Gastroesophageal sphincter (tissue), 4 donors: ENCODE data around the gene LRRC45. TPM values are rescaled to one million over a fixed set of nuclear protein-coding genes. Genes with fewer than 3 reads are reported as not detected.
A peak's percentile ranks its signal among the peaks of the same experiment; 100 is the strongest.

Experiments used
- ATAC-seq: fragments of 150-250 bp; one replicate; pipeline ENCODE4 v1.9.1; 2016; ENCODE audit warnings: mild to moderate bottlenecking, moderate library complexity
- H3K27ac ChIP-seq, 4 donors: fragments of 200-600 bp; sonication (generic) in 3 of 4; 1 replicate in 3 of 4; 2 replicates in 1 of 4; pipeline ENCODE4 v1.5.1; 2016 to 2019
- H3K27me3 ChIP-seq: fragments of 200-600 bp; sonication (generic); one replicate; pipeline ENCODE4 v1.5.1; 2019
- H3K36me3 ChIP-seq, 2 donors: fragments of 200-600 bp; sonication (generic); one replicate each; pipeline ENCODE4 v1.5.1; 2019; ENCODE audit warnings: control low read depth in 1 of 2
- H3K4me1 ChIP-seq, 3 donors: fragments of 200-600 bp; sonication (generic); 1 replicate in 2 of 3; 2 replicates in 1 of 3; pipeline ENCODE4 v1.5.1; 2016 to 2019; ENCODE audit warnings: control low read depth in 2 of 3
- H3K4me3 ChIP-seq, 2 donors: fragments of 200-600 bp; sonication (generic); one replicate each; pipeline ENCODE4 v1.5.1; 2019; ENCODE audit warnings: mild to moderate bottlenecking in 1 of 2, moderate library complexity in 1 of 2
- H3K9me3 ChIP-seq, 3 donors: fragments of 200-600 bp; sonication (generic); one replicate each; pipeline ENCODE4 v1.5.1; 2017 to 2019; ENCODE audit warnings: control low read depth in 2 of 3
- EP300 ChIP-seq: sonication (generic); formaldehyde crosslinking; IDR thresholded peaks from one replicate; pipeline ENCODE4 v1.6.1; 2017; ENCODE audit warnings: antibody characterized with exemption, mild to moderate bottlenecking
- POLR2A ChIP-seq, 2 donors: fragments of 450-650 bp; IDR thresholded peaks; one replicate each; pipeline ENCODE4 v1.6.1; 2017; ENCODE audit warnings: antibody characterized with exemption in 2 of 2, mild to moderate bottlenecking in 2 of 2, moderate library complexity in 1 of 2
- POLR2AphosphoS5 ChIP-seq: sonication (generic); formaldehyde crosslinking; IDR thresholded peaks from one replicate; pipeline ENCODE4 v1.6.1; 2017; ENCODE audit warnings: antibody characterized with exemption
- WGBS, 2 donors: methylation state at CpG; one replicate each; pipeline ENCODE4 v1.1.5; 2018; ENCODE audit warnings: low coverage in 1 of 2; 5-methylcytosine and 5-hydroxymethylcytosine counted together
- total RNA-seq, 4 donors: library from RNA; depleted of rRNA; stranded (reverse); fragments of >200 nt; gene quantifications; one replicate each; pipeline ENCODE4 v1.1.0, GENCODE V29; 2016
- TF ChIP-seq, protein P1 (sequence below), 4 experiments: fragments of 200-600 bp in 2 of 4; fragments of 450-650 bp in 2 of 4; sonication (generic) in 1 of 4; IDR thresholded peaks; one replicate each; pipeline ENCODE4 v1.5.1; 2017 to 2019; ENCODE audit warnings: antibody characterized with exemption in 4 of 4, mild to moderate bottlenecking in 2 of 4, moderate library complexity in 2 of 4

Gene LRRC45
- total RNA-seq, 4 donors from 2014 or later = 4.4 to 16.3 (median 12.4) TPM

- Histone ChIP-seq H3K4me3 (no peak overlapping the region), H3K9me3 (no peaks in the 10 kb centered on the region), H3K27me3 (no peaks in the 10 kb centered on the region), H3K27ac (peak overlapping the region in 3 of 4 donors; percentile 44 to 59 (median 57)), H3K36me3 (peaks cover 0 to 9% of the 10 kb centered on the region in 2 donors), H3K4me1 (peaks cover 0 to 46% (median 21%) of the 10 kb centered on the region in 3 donors)
- TF ChIP-seq EP300 = no peak
- no peak for TF ChIP-seq POLR2A (IDR thresholded peaks at IDR 0.05)
- TF ChIP-seq, protein P1, sequence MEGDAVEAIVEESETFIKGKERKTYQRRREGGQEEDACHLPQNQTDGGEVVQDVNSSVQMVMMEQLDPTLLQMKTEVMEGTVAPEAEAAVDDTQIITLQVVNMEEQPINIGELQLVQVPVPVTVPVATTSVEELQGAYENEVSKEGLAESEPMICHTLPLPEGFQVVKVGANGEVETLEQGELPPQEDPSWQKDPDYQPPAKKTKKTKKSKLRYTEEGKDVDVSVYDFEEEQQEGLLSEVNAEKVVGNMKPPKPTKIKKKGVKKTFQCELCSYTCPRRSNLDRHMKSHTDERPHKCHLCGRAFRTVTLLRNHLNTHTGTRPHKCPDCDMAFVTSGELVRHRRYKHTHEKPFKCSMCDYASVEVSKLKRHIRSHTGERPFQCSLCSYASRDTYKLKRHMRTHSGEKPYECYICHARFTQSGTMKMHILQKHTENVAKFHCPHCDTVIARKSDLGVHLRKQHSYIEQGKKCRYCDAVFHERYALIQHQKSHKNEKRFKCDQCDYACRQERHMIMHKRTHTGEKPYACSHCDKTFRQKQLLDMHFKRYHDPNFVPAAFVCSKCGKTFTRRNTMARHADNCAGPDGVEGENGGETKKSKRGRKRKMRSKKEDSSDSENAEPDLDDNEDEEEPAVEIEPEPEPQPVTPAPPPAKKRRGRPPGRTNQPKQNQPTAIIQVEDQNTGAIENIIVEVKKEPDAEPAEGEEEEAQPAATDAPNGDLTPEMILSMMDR (IDR thresholded peaks at IDR 0.05) = no peak
- TF ChIP-seq POLR2AphosphoS5 = peak; percentile 62
- WGBS, 2 donors = 46 to 64% methylated on average over 9 to 11 of the region's 53 CpGs
- ATAC-seq = peak; percentile 92
Observed at GRCh38 chr17:82003411-82004381, 19.4 kb upstream of the LRRC45 start.

GRCh38 chr17:82004517-82005455 lies 18.3 kb upstream of the LRRC45 start:
- ATAC-seq = no peak
- peaks cover 0 to 12% of the 10 kb centered on the region in 2 donors for H3K36me3 ChIP-seq
- H3K4me1 ChIP-seq = peaks cover 0 to 46% (median 21%) of the 10 kb centered on the region in 3 donors
- WGBS, 2 donors = no CpG with 5 or more reads among the region's 41 CpGs
- H3K9me3 ChIP-seq = no peaks in the 10 kb centered on the region
- peak overlapping the region in 2 of 4 donors; percentile 44 to 57 for H3K27ac ChIP-seq
- TF ChIP-seq POLR2A (IDR thresholded peaks at IDR 0.05) (no peak), POLR2AphosphoS5 (no peak), EP300 (no peak)
- TF ChIP-seq, protein P1 (IDR thresholded peaks at IDR 0.05) = no peak
- H3K4me3 ChIP-seq = no peak overlapping the region
- no peaks in the 10 kb centered on the region for H3K27me3 ChIP-seq

DNA sequence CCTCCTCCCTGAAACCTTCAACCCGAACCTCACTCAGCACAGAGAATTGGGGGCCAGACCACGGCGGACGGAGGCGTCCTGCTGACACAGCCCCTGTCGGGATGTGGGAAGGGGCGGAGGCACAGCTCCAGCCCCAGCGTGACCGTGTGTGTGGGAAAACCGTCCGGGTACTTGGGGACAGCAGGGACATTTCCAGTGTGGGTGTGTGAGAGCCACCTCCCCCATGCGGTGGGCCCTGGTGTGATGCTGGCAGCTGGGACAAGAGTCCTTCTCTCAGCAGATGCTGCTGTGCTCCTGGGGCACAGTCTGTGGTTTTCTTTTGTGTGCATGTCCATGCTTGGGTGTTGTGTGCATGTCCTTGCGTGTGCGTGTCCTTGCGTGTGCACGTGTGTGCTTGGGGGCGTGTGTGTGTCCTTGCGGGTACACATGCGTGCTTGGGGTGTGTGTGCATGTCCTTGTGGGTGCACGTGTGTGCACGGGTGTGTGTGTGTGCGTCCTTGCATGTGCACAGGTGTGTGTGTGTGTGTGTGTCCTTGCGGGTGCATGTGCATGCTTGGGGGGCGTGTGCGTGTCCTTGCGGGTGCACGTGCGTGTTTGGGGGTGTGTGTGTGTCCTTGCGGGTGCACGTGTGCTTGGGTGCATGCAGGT lies 17.3 kb upstream of the LRRC45 start:
- Histone ChIP-seq H3K27me3 (no peaks in the 10 kb centered on the region), H3K9me3 (no peaks in the 10 kb centered on the region), H3K4me1 (peaks cover 0 to 46% (median 21%) of the 10 kb centered on the region in 3 donors), H3K4me3 (no peak overlapping the region), H3K36me3 (peaks cover 0 to 16% of the 10 kb centered on the region in 2 donors), H3K27ac (no peak overlapping the region)
- no peak for TF ChIP-seq POLR2AphosphoS5
- TF ChIP-seq POLR2A (IDR thresholded peaks at IDR 0.05) = no peak
- TF ChIP-seq, protein P1 (IDR thresholded peaks at IDR 0.05) = no peak
- no peak for TF ChIP-seq EP300
- ATAC-seq = no peak
- no CpG with 5 or more reads among the region's 30 CpGs for WGBS, 2 donors

- Histone ChIP-seq H3K27me3 (no peaks in the 10 kb centered on the region), H3K27ac (no peak overlapping the region)
Observed at GRCh38 chr17:82006468-82007227, 16.5 kb upstream of the LRRC45 start.

More at GRCh38 chr17:82006468-82007227, 16.5 kb upstream of the LRRC45 start:
- H3K9me3 ChIP-seq = no peaks in the 10 kb centered on the region
- H3K4me3 ChIP-seq = no peak overlapping the region
- ATAC-seq = no peak
- TF ChIP-seq POLR2AphosphoS5 = no peak
- no peak for TF ChIP-seq EP300
- no peak for TF ChIP-seq POLR2A (IDR thresholded peaks at IDR 0.05)
- TF ChIP-seq, protein P1 (IDR thresholded peaks at IDR 0.05) = no peak
- 45% methylated on average over 2 of the region's 24 CpGs; no CpG with 5 or more reads in 1 of the 2 donors for WGBS, 2 donors
- H3K4me1 ChIP-seq = peaks cover 0 to 46% (median 21%) of the 10 kb centered on the region in 3 donors
- H3K36me3 ChIP-seq = peaks cover 0 to 25% of the 10 kb centered on the region in 2 donors
